GM12873 (cell line): ENCODE data around the gene PLSCR4.

ENCODE experiments used
- TF ChIP-seq, protein P1 (sequence below): IDR thresholded peaks from 2 replicates; pipeline ENCODE4 v1.5.1; 2012; ENCODE audit warnings: low read depth, mild to moderate bottlenecking, moderate library complexity, low read length, control low read depth; ENCODE audit not compliant: insufficient read depth; ENCODE audit errors: missing control alignments

Gene PLSCR4

DNA sequence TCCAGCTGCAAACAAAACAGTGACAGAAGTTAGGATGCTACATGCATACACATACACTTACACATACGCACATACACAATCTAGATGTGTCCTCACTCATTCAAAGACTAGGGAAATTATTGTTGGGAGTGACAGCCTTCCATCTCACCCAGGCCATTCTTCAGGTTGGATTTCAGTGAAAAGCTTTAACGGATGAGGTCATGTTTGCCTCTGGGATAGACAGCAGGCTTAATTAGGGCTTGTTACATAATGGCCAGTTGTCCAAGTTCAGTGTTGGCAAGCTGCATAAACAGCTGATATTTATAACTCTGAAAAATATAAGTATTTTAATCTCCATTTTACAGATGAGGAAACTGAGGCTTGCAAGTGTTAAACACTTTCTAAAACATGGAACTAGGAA, 54.1 kb downstream of the PLSCR4 start:
- TF ChIP-seq, protein P1, sequence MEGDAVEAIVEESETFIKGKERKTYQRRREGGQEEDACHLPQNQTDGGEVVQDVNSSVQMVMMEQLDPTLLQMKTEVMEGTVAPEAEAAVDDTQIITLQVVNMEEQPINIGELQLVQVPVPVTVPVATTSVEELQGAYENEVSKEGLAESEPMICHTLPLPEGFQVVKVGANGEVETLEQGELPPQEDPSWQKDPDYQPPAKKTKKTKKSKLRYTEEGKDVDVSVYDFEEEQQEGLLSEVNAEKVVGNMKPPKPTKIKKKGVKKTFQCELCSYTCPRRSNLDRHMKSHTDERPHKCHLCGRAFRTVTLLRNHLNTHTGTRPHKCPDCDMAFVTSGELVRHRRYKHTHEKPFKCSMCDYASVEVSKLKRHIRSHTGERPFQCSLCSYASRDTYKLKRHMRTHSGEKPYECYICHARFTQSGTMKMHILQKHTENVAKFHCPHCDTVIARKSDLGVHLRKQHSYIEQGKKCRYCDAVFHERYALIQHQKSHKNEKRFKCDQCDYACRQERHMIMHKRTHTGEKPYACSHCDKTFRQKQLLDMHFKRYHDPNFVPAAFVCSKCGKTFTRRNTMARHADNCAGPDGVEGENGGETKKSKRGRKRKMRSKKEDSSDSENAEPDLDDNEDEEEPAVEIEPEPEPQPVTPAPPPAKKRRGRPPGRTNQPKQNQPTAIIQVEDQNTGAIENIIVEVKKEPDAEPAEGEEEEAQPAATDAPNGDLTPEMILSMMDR = no peak

DNA sequence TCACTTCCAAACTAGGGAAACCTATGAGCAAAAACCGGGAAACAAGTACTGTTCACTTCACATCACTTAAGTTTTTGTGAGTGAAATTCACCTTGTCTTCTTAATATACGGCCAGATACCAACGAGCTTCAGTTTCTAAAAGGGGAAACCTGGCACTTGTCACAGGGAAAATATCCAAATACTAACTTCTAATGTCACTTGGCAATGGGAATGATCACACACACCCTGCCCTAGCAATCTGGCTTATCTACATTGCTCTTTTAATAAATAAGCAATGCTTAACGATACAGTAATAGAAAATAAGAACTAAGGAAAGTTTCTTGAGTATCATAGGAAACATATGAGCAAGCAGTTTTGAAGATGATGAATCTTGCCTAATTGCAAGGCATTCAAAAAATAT, 55.3 kb downstream of the PLSCR4 start:
- TF ChIP-seq, protein P1 = no peak

DNA sequence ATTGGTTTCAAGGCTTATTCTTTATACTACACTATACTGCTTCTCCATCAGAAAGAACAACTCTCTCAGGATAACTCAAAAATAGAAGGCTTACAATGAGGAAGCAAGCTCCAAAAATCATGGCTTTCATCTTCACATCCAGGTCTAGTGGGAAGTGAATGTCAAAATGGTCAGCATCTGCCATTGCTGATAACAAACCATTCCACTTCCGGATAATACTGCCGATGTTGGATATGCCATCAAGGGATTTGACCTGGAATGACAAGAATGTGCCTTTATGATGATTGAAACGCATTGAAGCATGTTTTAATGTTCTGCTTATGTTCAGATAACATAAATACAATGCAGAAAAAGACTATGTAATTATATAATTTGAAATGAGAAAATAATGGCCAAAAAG, 55.9 kb downstream of the PLSCR4 start:
- TF ChIP-seq, protein P1 = no peak

- TF ChIP-seq, protein P1 = no peak
Observed at GRCh38 chr3:146191051-146191450, 59.9 kb downstream of the PLSCR4 start.

DNA sequence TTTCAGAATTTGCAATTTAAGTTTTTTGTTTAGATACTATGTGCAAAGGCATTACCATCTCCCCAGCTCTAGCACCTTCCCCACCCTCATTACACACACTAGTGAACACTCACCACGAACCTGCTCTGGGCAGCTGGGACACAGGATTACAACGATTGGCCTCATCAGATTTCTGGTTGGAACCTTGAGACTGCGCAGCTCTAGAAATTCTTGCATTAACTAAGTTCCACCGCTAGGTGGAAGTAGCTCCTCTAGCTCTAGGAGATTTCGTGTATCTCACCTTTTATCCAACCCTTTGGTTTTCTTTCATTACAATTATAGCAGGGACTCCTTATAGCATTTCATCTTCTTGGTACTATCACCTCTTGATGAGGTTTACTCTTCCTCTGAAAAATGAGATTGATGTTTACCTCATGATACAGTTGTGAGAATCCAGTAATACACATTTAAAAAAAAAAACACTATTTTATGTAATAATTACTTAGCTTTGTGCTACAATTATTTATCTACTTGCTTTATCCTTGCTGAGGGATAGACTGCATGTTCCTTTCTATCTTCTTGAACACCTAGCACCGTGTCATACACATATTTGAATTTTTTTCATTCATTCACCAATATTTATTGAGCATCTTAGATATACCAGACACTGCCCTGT, 61.3 kb downstream of the PLSCR4 start:
- TF ChIP-seq, protein P1 = peak; percentile 83

DNA sequence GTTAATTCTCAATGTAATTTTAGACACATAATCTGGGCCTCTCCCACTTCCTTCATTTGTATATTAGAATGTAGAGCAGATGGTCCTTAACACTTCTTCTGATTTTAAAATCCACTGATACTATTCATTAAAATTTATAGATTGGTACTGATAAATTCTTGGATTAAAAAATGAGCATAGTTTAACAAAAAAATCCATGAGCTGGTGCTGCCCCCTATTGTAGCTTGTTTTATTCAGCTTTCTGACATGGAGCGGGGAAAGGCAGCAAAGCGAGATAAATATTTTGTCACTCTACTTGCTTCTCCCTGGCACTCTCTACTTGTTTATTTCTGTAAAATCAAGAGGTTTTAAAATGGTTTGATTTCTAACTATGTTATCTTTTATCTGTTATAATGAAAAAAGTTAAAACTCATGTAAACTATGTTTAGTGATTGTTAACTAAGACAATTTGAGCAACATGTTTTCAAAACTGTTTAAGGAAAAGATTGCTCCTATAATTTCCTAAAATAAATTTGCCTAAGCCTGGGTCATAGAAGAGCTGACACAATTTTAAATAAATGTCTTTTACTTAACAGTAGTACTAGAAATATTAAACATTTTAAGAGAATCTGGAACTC, 63.5 kb downstream of the PLSCR4 start:
- TF ChIP-seq, protein P1 = peak; percentile 19

DNA sequence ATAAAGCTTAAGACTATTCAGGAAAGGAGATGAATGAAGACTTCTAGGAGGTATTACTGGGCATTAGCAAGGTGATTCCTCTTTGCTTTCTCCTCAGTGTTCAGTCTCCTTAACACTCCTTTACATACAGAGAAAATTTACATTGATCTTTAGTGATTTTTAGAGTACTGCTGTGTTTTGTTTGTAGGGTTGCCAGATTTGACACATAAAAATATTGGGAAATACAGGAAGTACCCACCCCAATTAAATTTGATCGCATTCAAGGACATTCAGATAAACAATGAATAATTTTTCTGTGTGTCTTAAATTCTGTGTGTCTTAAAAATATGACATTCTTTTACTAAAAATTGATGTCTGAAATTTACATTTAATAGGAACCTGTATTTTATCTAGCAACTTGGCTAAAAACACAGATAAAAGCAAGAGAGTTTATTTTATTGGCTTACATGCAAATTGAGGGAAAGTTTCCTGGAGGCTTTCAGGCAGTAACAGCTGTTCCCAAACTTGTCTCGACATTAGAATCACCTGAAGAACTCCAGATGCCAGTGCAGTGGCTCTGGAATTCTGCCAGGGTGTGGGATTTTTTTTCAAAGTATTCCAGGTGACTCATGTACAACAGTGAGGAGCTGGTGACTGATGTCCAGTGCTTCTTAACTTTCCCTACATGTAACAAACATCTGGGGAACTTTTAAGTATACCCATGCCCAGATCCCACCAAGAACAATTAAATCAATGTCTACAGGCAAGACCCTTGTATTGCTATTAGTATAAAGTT, 66.5 kb downstream of the PLSCR4 start:
- TF ChIP-seq, protein P1 = no peak
